ENCODE data around the gene ERG. TPM values are rescaled to one million over a fixed set of nuclear protein-coding genes. Genes with fewer than 3 reads are reported as not detected.

Gene ERG
- total and polyA plus RNA-seq, 2 of the 13 experiments (the other 11 are each of a cell fraction or from before 2014, with no cell fraction given) = not detected

GRCh38 chr21:38395581-38395980 is 102.7 kb downstream of the ERG start:
- ChIA-PET CTCF (ENCODE audit: low intra/inter-chr PET ratio, low total read pairs) (no interaction called here), POLR2A (no interaction called here)
- Histone ChIP-seq H3K4me3 (replicated peaks in 1 of 3; ENCODE audit: insufficient read depth in 1 of 3, low read depth in 2 of 3, low read length in 3 of 3) (no peak overlapping the region), H3K9ac (ENCODE audit: insufficient read depth, low read depth, low read length) (no peak overlapping the region), H2AFZ (ENCODE audit: low read length) (no peak overlapping the region), H4K20me1 (ENCODE audit: insufficient read depth, low read length) (no peaks in the 10 kb centered on the region), H3K27ac (ENCODE audit: extremely low read length, insufficient read depth, low read length) (no peak overlapping the region), H3K79me2 (ENCODE audit: insufficient read depth, low read length) (no peaks in the 10 kb centered on the region), H3K4me1 (ENCODE audit: insufficient read depth, low read length) (no peaks in the 10 kb centered on the region), H3K4me2 (ENCODE audit: low read depth, low read length) (no peak overlapping the region), H3K9me3 (ENCODE audit: low read length) (no peaks in the 10 kb centered on the region), H3K27me3 (ENCODE audit: control insufficient read depth in 1 of 2, insufficient read depth in 2 of 2, low read length in 2 of 2) (peaks cover 0 to 11% of the 10 kb centered on the region in 2 experiments; a peak in 1 of 5 replicates), H3K36me3 (replicated peaks in 1 of 2; ENCODE audit: control insufficient read depth in 1 of 2, insufficient read depth in 2 of 2, low read length in 2 of 2) (no peaks in the 10 kb centered on the region)
- no TSS peak for BruUV-seq (replicated peaks)
- no peak for TF ChIP-seq PPARG (CRISPR knock-in tag; conservative IDR thresholded peaks at IDR 0.05)
- no peak for TF ChIP-seq CCDC6 (CRISPR knock-in tag; IDR thresholded peaks at IDR 0.05)
- TF ChIP-seq RBM22 (optimal IDR thresholded peaks at IDR 0.05; ENCODE audit: low read length) = no peak
- no peak for TF ChIP-seq ZSCAN9 (CRISPR knock-in tag; IDR thresholded peaks at IDR 0.05; ENCODE audit: borderline replicate concordance)
- intact Hi-C loops (cut with micrococcal nuclease; ENCODE audit: unreplicated experiment) (no loop called here), in situ Hi-C loops (cut with HindIII; ENCODE audit: extremely low pct_ligation_motif_present, low pct_unique_long_range_greater_than_20kb) (no loop called here)
- no peak for ATAC-seq
- WGBS (ENCODE audit: low lambda C conversion rate) = 1% methylated on average over 6 of the region's 6 CpGs
- FAIRE-seq = no peak
- no peak for DNase-seq (ENCODE audit: low spot score)

- no peaks in the 10 kb centered on the region for H3K36me3 ChIP-seq (replicated peaks in 1 of 2; ENCODE audit: control insufficient read depth in 1 of 2, insufficient read depth in 2 of 2, low read length in 2 of 2)
- DNase-seq (ENCODE audit: low spot score) (no peak), ATAC-seq (no peak), FAIRE-seq (no peak)
- in situ Hi-C loops (cut with HindIII; ENCODE audit: extremely low pct_ligation_motif_present, low pct_unique_long_range_greater_than_20kb) (no loop called here), intact Hi-C loops (cut with micrococcal nuclease; ENCODE audit: unreplicated experiment) (no loop called here)
- no peak overlapping the region for H2AFZ ChIP-seq (ENCODE audit: low read length)
- ChIA-PET CTCF (ENCODE audit: low intra/inter-chr PET ratio, low total read pairs) (no interaction called here), POLR2A (no interaction called here)
- no peaks in the 10 kb centered on the region for H4K20me1 ChIP-seq (ENCODE audit: insufficient read depth, low read length)
- no TSS peak for BruUV-seq (replicated peaks)
- H3K4me1 ChIP-seq (ENCODE audit: insufficient read depth, low read length) = no peaks in the 10 kb centered on the region
- 0 out of 5 replicates have a peak, but pooled peaks cover 0 to under 1% of the 10 kb centered on the region in 2 experiments for H3K27me3 ChIP-seq (ENCODE audit: control insufficient read depth in 1 of 2, insufficient read depth in 2 of 2, low read length in 2 of 2)
- 67% methylated on average over 1 of the region's 1 CpG for WGBS (ENCODE audit: low lambda C conversion rate)
- H3K27ac ChIP-seq (ENCODE audit: extremely low read length, insufficient read depth, low read length) = no peak overlapping the region
- no peaks in the 10 kb centered on the region for H3K79me2 ChIP-seq (ENCODE audit: insufficient read depth, low read length)
- H3K4me3 ChIP-seq (replicated peaks in 1 of 3; ENCODE audit: insufficient read depth in 1 of 3, low read depth in 2 of 3, low read length in 3 of 3) = no peak overlapping the region
- no peaks in the 10 kb centered on the region for H3K9me3 ChIP-seq (ENCODE audit: low read length)
- H3K4me2 ChIP-seq (ENCODE audit: low read depth, low read length) = no peak overlapping the region
- H3K9ac ChIP-seq (ENCODE audit: insufficient read depth, low read depth, low read length) = no peak overlapping the region
- TF ChIP-seq HOXA3 (CRISPR knock-in tag; IDR thresholded peaks at IDR 0.05) (no peak), ZNF772 (CRISPR knock-in tag; IDR thresholded peaks at IDR 0.05) (no peak), CCDC6 (CRISPR knock-in tag; IDR thresholded peaks at IDR 0.05) (no peak), GMEB2 (CRISPR knock-in tag; IDR thresholded peaks at IDR 0.05; ENCODE audit: low read depth) (no peak), HNRNPUL1 (IDR thresholded peaks at IDR 0.05; ENCODE audit: low read depth, low read length) (no peak), ZNF567 (CRISPR knock-in tag; IDR thresholded peaks at IDR 0.05; ENCODE audit: borderline replicate concordance) (no peak), E2F5 (CRISPR knock-in tag; conservative IDR thresholded peaks at IDR 0.05) (no peak), ZBTB25 (CRISPR knock-in tag; IDR thresholded peaks at IDR 0.05) (no peak), HIVEP1 (CRISPR knock-in tag; IDR thresholded peaks at IDR 0.05) (no peak), NCOA2 (CRISPR knock-in tag; IDR thresholded peaks at IDR 0.05) (no peak), FOXO1 (CRISPR knock-in tag; IDR thresholded peaks at IDR 0.05) (no peak), MIXL1 (CRISPR knock-in tag; IDR thresholded peaks at IDR 0.05) (no peak)
Observed at GRCh38 chr21:38392661-38393060, 105.6 kb downstream of the ERG start.

Measured in HepG2 (cell line).